BJ (cell line): ENCODE measurements around the gene INPP5A. TPM values are rescaled to one million over a fixed set of nuclear protein-coding genes. Genes with fewer than 3 reads are reported as not detected.
"Not testable (repeated sequence)": the region's sequence is repeated elsewhere in the genome, so short reads cannot be mapped to it uniquely, and the experiment has no call there.

Experiments used
- CTCF ChIA-PET: fragments of 350-600 bp; formaldehyde crosslinking; extraction: SDS; loops from one replicate; lab custom pipeline; 2021; ENCODE audit warnings: antibody characterized with exemption, inconsistent platforms; lab: Yijun Ruan, JAX
- POLR2A ChIA-PET: fragments of 300-600 bp; sonication (Branson Sonifier 250); formaldehyde crosslinking; extraction: SDS; loops from one replicate; lab custom pipeline; 2021; ENCODE audit warnings: antibody characterized with exemption; lab: Charles Lee
- DNase-seq: peaks from one replicate; pipeline ENCODE4 v3.0.0-alpha.2; 2011; ENCODE audit warnings: low read depth
- H3K27me3 ChIP-seq: 2 replicates; pipeline ENCODE4 v1.6.0; 2011; ENCODE audit warnings: low read length; ENCODE audit not compliant: control insufficient read depth, insufficient read depth
- H3K36me3 ChIP-seq: 2 replicates; pipeline ENCODE4 v1.5.1; 2011; ENCODE audit warnings: low read length; ENCODE audit not compliant: control insufficient read depth, insufficient read depth
- H3K4me3 ChIP-seq: 2 replicates; pipeline ENCODE4 v1.5.1; 2011; ENCODE audit warnings: low read depth, mild to moderate bottlenecking, control low read depth, low read length
- CTCF ChIP-seq: IDR thresholded peaks from 2 replicates; pipeline ENCODE4 v1.5.1; 2011; ENCODE audit warnings: low read depth, mild to moderate bottlenecking, control low read depth, inconsistent platforms, low read length, moderate library complexity; ENCODE audit not compliant: insufficient read depth
- polyA plus RNA-seq: library from polyadenylated mRNA; depleted of rRNA; stranded (reverse); fragments of >200 nt; gene quantifications from 2 replicates; pipeline ENCODE4 v1.2.3, GENCODE V29; 2011

The INPP5A gene
- polyA plus RNA-seq, 1 experiment, result 60.1 TPM

DNA sequence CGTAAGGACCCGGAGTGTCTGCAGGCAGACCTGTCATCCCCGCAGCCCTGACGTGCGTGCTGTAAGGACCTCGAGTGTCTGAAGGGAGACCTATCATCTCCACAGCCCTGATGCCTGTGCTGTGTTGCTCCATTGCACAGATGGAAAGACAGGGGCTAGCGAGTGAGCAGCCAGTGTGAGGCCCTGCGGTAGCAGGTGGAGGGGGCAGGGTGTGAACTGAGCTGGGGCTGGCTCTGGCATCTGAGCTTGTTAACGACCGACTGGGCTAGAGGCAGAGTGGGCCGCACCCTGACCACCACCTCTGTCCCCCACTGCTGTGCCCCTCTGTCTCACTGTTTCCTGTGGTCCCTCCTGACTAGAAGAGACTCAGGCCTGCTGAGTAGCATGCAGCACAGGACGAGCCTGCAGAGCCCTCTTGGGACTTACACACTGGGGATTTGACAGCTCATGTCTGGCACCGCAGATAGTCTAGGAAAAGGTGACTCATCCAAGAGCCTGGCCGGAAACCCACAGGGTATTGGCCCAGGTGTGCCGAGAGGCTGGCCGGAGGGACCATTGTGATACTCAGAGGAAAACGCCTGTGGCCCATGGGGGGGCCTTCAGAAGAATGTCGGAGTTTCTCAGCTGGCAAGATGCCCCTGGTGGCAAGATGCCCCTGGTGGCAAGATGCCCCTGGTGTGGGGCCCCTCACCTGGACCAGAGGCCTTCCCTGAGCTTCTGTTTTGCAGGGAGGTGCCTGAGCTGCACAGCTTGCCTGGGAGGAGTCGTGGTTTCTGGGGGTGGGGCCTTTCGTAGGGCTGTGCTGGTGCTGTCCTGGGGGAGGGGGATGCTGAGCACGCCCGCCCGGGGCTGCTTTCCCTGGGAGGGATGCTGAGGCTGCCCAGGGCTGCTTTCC is 34.3 kb downstream of the INPP5A start:
- H3K36me3 ChIP-seq, result peaks cover 1% of the 10 kb centered on the region; the same call in 1 of the 2 replicates
- POLR2A ChIA-PET, result no interaction called here
- DNase-seq, result no peak
- CTCF ChIA-PET, result interaction anchor here (1.1 to 1.2 kb wide), 2 partner anchors 13 to 83 kb away, joined by 3 read pairs; no protein-coding TSS in a partner anchor
- H3K27me3 ChIP-seq, result no peaks in the 10 kb centered on the region
- H3K4me3 ChIP-seq, result no peak overlapping the region
- TF ChIP-seq CTCF, result no peak

DNA sequence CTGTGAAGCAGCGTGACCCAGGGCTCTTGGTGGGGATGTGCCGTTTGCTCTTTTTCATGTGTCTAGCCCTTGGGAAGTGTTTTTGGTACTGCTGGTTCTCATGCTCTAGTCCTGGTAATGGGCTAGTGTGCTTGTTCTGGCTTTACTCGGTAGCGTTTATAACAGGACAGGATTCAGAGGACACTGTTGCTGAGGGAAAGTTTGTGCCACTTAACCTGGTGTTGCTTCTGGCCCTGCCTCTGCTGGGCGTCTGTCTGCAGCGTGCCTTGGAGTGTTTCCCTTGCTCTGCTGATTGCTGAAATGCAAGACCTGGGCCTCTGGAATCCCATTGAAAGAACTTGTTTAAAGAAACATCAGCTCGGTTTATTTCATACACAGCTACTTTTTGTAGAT is 35.0 kb downstream of the INPP5A start:
- ChIA-PET POLR2A (no interaction called here), CTCF (interaction anchor here (1.2 kb wide), 1 partner anchor 82 kb away, joined by 3 read pairs; no protein-coding TSS in a partner anchor)
- no peak for TF ChIP-seq CTCF
- no peak for DNase-seq
- no peak overlapping the region for H3K4me3 ChIP-seq
- H3K27me3 ChIP-seq, result no peaks in the 10 kb centered on the region
- H3K36me3 ChIP-seq, result peaks cover 3% of the 10 kb centered on the region; the same call in 1 of the 2 replicates

GRCh38 chr10:132572946-132573345 is 35.4 kb downstream of the INPP5A start:
- H3K27me3 ChIP-seq, POLR2A ChIA-PET: not testable (repeated sequence)

DNA sequence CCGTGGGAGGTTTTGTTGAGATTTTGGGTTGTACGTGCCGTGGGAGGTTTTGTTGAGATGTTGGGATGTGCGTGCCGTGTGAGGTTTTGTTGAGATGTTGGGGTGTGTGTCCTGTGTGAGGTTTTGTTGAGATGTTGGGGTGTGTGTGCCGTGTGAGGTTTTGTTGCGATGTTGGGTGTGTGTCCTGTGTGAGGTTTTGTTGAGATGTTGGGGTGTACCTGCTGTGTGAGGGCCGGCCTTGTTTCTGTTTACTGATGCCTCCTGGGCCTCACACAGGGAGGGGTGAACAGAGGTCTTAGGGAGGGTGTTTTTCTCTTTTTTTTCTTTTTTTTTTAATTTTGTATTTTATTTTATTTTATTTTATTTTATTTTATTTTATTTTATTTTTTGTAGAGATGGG is 36.7 kb downstream of the INPP5A start:
- H3K27me3 ChIP-seq, result no peaks in the 10 kb centered on the region
- no peak overlapping the region for H3K4me3 ChIP-seq
- DNase-seq, result no peak
- no peak for TF ChIP-seq CTCF
- ChIA-PET CTCF (interaction anchor here (0.6 kb wide), 1 partner anchor 1047 kb away, joined by 3 read pairs; no protein-coding TSS in a partner anchor), POLR2A (no interaction called here)
- H3K36me3 ChIP-seq, result peaks cover 3% of the 10 kb centered on the region; the same call in 1 of the 2 replicates

More at GRCh38 chr10:132572946-132573345, 35.4 kb downstream of the INPP5A start:
- H3K4me3 ChIP-seq, DNase-seq, H3K36me3 ChIP-seq, CTCF ChIA-PET: not testable (repeated sequence)

- no peak for TF ChIP-seq CTCF
- ChIA-PET CTCF (interaction anchor here (0.6 to 1.5 kb wide), 2 partner anchors 116 to 1047 kb away, joined by 3 read pairs; no protein-coding TSS in a partner anchor), POLR2A (no interaction called here)
- DNase-seq, result no peak
- no peak overlapping the region for H3K4me3 ChIP-seq
- no peaks in the 10 kb centered on the region for H3K27me3 ChIP-seq
- peaks cover 3% of the 10 kb centered on the region; the same call in 1 of the 2 replicates for H3K36me3 ChIP-seq
Observed at GRCh38 chr10:132574783-132575319, 37.3 kb downstream of the INPP5A start.
